ENCODE measurements around the gene SLCO3A1.

The SLCO3A1 gene

GRCh38 chr15:91988655-91989054 lies 135.1 kb downstream of the SLCO3A1 start:
- Histone ChIP-seq H3K27me3 (ENCODE audit: insufficient read depth, poor library complexity, severe bottlenecking) (no peaks in the 10 kb centered on the region), H3K4me3 (replicated peaks; ENCODE audit: insufficient read depth, low read length) (no peak overlapping the region), H3K27ac (replicated peaks) (no peak overlapping the region)
- no peak for DNase-seq (ENCODE audit: low read depth in 1 of 2, low spot score in 1 of 2)
- TF ChIP-seq, protein P1, sequence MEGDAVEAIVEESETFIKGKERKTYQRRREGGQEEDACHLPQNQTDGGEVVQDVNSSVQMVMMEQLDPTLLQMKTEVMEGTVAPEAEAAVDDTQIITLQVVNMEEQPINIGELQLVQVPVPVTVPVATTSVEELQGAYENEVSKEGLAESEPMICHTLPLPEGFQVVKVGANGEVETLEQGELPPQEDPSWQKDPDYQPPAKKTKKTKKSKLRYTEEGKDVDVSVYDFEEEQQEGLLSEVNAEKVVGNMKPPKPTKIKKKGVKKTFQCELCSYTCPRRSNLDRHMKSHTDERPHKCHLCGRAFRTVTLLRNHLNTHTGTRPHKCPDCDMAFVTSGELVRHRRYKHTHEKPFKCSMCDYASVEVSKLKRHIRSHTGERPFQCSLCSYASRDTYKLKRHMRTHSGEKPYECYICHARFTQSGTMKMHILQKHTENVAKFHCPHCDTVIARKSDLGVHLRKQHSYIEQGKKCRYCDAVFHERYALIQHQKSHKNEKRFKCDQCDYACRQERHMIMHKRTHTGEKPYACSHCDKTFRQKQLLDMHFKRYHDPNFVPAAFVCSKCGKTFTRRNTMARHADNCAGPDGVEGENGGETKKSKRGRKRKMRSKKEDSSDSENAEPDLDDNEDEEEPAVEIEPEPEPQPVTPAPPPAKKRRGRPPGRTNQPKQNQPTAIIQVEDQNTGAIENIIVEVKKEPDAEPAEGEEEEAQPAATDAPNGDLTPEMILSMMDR (IDR thresholded peaks at IDR 0.05; ENCODE audit: insufficient read depth, low read length): no peak
- TF ChIP-seq GABPA (IDR thresholded peaks at IDR 0.05; ENCODE audit: low read depth): no peak
- TF ChIP-seq POLR2AphosphoS5 (IDR thresholded peaks at IDR 0.05; ENCODE audit: low read depth): no peak
- no peak for TF ChIP-seq SPI1 (IDR thresholded peaks at IDR 0.05; ENCODE audit: borderline replicate concordance, low read depth)
- no peak for TF ChIP-seq REST (IDR thresholded peaks at IDR 0.05; ENCODE audit: insufficient replicate concordance, low read depth)

DNA sequence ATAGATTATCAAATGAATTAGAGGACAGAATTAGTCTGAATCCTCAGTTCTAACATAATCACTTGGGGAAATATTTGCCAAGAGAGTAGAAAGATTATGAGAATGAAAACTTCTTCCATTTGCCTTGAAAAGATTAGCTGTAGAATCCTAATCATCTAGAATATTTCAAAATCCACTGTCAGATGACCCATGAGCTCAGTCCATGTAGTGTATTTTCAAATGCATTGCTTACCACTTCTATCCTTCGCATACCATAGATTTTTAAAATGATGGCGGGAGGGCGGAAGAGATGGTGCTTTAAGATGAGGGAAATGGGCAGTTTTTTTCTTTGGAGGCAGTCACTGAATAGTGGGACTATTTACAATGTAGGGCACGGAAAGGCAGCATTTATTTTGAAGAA lies 136.3 kb downstream of the SLCO3A1 start:
- Histone ChIP-seq H3K27me3 (ENCODE audit: insufficient read depth, poor library complexity, severe bottlenecking) (no peaks in the 10 kb centered on the region), H3K4me3 (replicated peaks; ENCODE audit: insufficient read depth, low read length) (no peak overlapping the region)
- no peak for TF ChIP-seq SPI1 (IDR thresholded peaks at IDR 0.05; ENCODE audit: borderline replicate concordance, low read depth)
- TF ChIP-seq GABPA (IDR thresholded peaks at IDR 0.05; ENCODE audit: low read depth): no peak
- no peak for TF ChIP-seq POLR2AphosphoS5 (IDR thresholded peaks at IDR 0.05; ENCODE audit: low read depth)
- no peak for TF ChIP-seq REST (IDR thresholded peaks at IDR 0.05; ENCODE audit: insufficient replicate concordance, low read depth)
- TF ChIP-seq, protein P1 (IDR thresholded peaks at IDR 0.05; ENCODE audit: insufficient read depth, low read length): no peak

DNA sequence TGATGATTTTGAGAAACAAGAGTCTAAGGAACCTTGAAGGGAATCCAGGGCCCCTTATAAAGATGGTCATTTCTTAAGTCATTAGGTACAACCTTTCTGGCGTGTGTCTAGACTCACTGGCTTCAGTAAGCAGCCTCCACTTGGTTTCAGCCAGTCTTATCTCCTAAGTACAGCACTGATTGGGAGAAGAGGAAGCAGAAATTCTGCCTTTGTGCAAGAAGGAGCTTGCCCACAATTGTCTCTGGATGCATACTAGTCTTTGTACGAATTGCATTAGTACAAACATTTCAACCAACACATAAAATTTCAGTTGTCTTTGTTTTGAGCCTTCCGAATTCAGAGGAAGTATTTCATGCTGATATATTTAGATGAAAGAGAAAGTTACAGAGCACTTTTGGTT lies 139.4 kb downstream of the SLCO3A1 start:
- TF ChIP-seq POLR2AphosphoS5 (IDR thresholded peaks at IDR 0.05; ENCODE audit: low read depth): no peak
- no peak for TF ChIP-seq GABPA (IDR thresholded peaks at IDR 0.05; ENCODE audit: low read depth)
- TF ChIP-seq SPI1 (IDR thresholded peaks at IDR 0.05; ENCODE audit: borderline replicate concordance, low read depth): no peak
- TF ChIP-seq, protein P1 (IDR thresholded peaks at IDR 0.05; ENCODE audit: insufficient read depth, low read length): no peak
- TF ChIP-seq REST (IDR thresholded peaks at IDR 0.05; ENCODE audit: insufficient replicate concordance, low read depth): no peak
- peak; percentile 3 to 25 for DNase-seq (ENCODE audit: low read depth in 1 of 2, low spot score in 1 of 2)
- H3K27me3 ChIP-seq (ENCODE audit: insufficient read depth, poor library complexity, severe bottlenecking): no peaks in the 10 kb centered on the region
- no peak overlapping the region for H3K4me3 ChIP-seq (replicated peaks; ENCODE audit: insufficient read depth, low read length)
- H3K27ac ChIP-seq (replicated peaks): no peak overlapping the region

More for the DNA sequence above, 136.3 kb downstream of the SLCO3A1 start:
- no peak for DNase-seq (ENCODE audit: low read depth in 1 of 2, low spot score in 1 of 2)
- H3K27ac ChIP-seq (replicated peaks): no peak overlapping the region

All from HL-60 (cell line).